PC-9 (cell line): Measurements from ENCODE around the gene GFM2.

Source experiments
- EZH2 ChIP-seq: fragments of 200-600 bp; sonication (generic); IDR thresholded peaks from 2 replicates; pipeline ENCODE4 v1.8.0; 2017; ENCODE audit warnings: antibody characterized with exemption, low read depth
- TF ChIP-seq, protein P1 (sequence below): fragments of 200-600 bp; sonication (generic); conservative IDR thresholded peaks from 2 replicates; pipeline ENCODE4 v1.6.1; 2017; ENCODE audit warnings: mixed run types, antibody characterized with exemption, mild to moderate bottlenecking, moderate library complexity

DNA sequence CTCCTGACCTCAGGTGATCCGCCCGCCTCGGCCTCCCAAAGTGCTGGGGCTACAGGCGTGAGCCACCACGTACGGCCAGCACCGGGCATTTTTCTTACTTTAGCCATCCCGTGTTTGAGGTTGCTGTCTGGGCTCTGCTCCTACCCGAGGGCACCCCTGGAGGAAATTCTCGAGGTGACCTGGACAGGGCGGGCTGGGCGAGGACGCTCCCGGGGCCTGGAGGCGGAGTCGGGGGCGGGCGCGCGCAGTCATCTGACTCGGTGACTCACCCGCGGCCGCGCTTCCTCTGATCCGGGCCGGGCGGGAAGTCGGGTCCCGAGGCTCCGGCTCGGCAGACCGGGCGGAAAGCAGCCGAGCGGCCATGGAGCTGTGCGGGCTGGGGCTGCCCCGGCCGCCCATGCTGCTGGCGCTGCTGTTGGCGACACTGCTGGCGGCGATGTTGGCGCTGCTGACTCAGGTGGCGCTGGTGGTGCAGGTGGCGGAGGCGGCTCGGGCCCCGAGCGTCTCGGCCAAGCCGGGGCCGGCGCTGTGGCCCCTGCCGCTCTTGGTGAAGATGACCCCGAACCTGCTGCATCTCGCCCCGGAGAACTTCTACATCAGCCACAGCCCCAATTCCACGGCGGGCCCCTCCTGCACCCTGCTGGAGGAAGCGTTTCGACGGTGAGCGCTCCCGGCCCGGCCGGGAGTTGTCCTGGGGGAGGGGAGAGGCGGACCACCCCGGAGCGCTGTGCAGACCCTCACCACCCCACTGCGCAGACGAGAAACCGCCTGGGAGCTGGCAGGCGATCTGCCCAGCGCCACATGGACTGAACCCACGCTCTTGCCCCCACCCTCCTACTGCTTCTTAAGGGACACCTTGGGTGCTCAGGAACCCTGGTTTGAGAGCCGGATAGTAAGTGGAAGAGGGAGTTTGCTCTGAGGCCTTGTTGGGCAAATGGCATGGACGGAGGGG is 81.7 kb downstream of the GFM2 start, which contains the start of gene HEXB:
- TF ChIP-seq, protein P1, sequence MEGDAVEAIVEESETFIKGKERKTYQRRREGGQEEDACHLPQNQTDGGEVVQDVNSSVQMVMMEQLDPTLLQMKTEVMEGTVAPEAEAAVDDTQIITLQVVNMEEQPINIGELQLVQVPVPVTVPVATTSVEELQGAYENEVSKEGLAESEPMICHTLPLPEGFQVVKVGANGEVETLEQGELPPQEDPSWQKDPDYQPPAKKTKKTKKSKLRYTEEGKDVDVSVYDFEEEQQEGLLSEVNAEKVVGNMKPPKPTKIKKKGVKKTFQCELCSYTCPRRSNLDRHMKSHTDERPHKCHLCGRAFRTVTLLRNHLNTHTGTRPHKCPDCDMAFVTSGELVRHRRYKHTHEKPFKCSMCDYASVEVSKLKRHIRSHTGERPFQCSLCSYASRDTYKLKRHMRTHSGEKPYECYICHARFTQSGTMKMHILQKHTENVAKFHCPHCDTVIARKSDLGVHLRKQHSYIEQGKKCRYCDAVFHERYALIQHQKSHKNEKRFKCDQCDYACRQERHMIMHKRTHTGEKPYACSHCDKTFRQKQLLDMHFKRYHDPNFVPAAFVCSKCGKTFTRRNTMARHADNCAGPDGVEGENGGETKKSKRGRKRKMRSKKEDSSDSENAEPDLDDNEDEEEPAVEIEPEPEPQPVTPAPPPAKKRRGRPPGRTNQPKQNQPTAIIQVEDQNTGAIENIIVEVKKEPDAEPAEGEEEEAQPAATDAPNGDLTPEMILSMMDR: no peak
- no peak for TF ChIP-seq EZH2
